A549 (cell line): ENCODE data around the gene NHLRC2. TPM values are rescaled to one million over a fixed set of nuclear protein-coding genes. Genes with fewer than 3 reads are reported as not detected.

Source experiments
- ATAC-seq, 2 experiments: fragments of 200-7000 bp in 1 of 2; fragments of >200 bp in 1 of 2; cut with Nextera tagmentation in 1 of 2; cut with Tn5 transposase in 1 of 2; 3 replicates each; pipeline versions ENCODE4 v1.8.0 to v1.9.1; 2018 to 2020; ENCODE audit warnings: mild to moderate bottlenecking in 1 of 2, moderate library complexity in 1 of 2
- CTCF ChIA-PET: fragments of 300-600 bp; sonication (Branson Sonifier 250); formaldehyde crosslinking; extraction: SDS; loops from one replicate; lab custom pipeline; 2021; ENCODE audit warnings: antibody characterized with exemption, inconsistent platforms; lab: Yijun Ruan, JAX
- POLR2A ChIA-PET: fragments of 350-600 bp; formaldehyde crosslinking; extraction: SDS; loops from one replicate; lab custom pipeline; 2021; ENCODE audit warnings: antibody characterized with exemption, inconsistent platforms; lab: Yijun Ruan, JAX
- DNase-seq, 2 experiments: peaks; one replicate each; pipeline versions ENCODE4 v3.0.0 to v3.0.0-alpha.2; 2011 to 2016; ENCODE audit warnings: low read depth in 1 of 2, low spot score in 1 of 2
- FAIRE-seq: peaks from 2 replicates; lab custom pipeline; 2011; peaks lifted over from hg19 to GRCh38; lab: Jason Lieb, UNC
- H3K27ac ChIP-seq, 2 experiments: fragments of >200 bp; sonication (Bioruptor Twin); formaldehyde crosslinking; 3 replicates each; pipeline ENCODE4 v1.5.1; 2016 to 2017
- H3K4me1 ChIP-seq: fragments of >200 bp; sonication (Bioruptor Twin); formaldehyde crosslinking; 3 replicates; pipeline ENCODE4 v1.6.1; 2016
- H3K4me2 ChIP-seq: fragments of >200 bp; sonication (Bioruptor Twin); formaldehyde crosslinking; 3 replicates; pipeline ENCODE4 v1.6.1; 2016
- H3K4me3 ChIP-seq: fragments of >200 bp; sonication (Bioruptor Twin); formaldehyde crosslinking; 3 replicates; pipeline ENCODE4 v1.5.1; 2016
- H3K9me3 ChIP-seq: fragments of >200 bp; sonication (Bioruptor Twin); formaldehyde crosslinking; 3 replicates; pipeline ENCODE4 v1.6.1; 2016
- BHLHE40 ChIP-seq: IDR thresholded peaks from 2 replicates; pipeline ENCODE4 v1.6.1; 2012; ENCODE audit warnings: low read depth, low read length, inconsistent platforms
- CBX8 ChIP-seq: fragments of 200-600 bp; sonication (generic); IDR thresholded peaks from 2 replicates; pipeline ENCODE4 v1.6.1; 2016
- CEBPB ChIP-seq, 2 experiments: fragments of >200 bp in 1 of 2; sonication (Bioruptor Twin) in 1 of 2; formaldehyde crosslinking in 1 of 2; IDR thresholded peaks; 2 replicates each; pipeline ENCODE4 v1.6.1; 2012 to 2016
- CHD2 ChIP-seq: fragments of 150-350 bp; IDR thresholded peaks from 2 replicates; pipeline ENCODE4 v1.6.1; 2014; ENCODE audit warnings: low read length; ENCODE audit not compliant: partially characterized antibody
- CHD4 ChIP-seq: fragments of 200-600 bp; sonication (generic); IDR thresholded peaks from 2 replicates; pipeline ENCODE4 v1.6.1; 2016; ENCODE audit warnings: antibody characterized with exemption, mild to moderate bottlenecking, borderline replicate concordance
- EHMT2 ChIP-seq: fragments of 200-600 bp; sonication (generic); IDR thresholded peaks from 2 replicates; pipeline ENCODE4 v1.6.1; 2016; ENCODE audit warnings: antibody characterized with exemption, low read depth, mild to moderate bottlenecking, moderate library complexity
- ESRRA ChIP-seq: fragments of 150-350 bp; IDR thresholded peaks from 2 replicates; pipeline ENCODE4 v1.6.1; 2014; ENCODE audit warnings: mild to moderate bottlenecking, low read length, borderline replicate concordance
- FOSB ChIP-seq: fragments of 250-450 bp; sonication (Bioruptor Pico); IDR thresholded peaks from 2 replicates; pipeline ENCODE4 v1.5.0; 2020; ENCODE audit warnings: mild to moderate bottlenecking, moderate library complexity
- FOSL2 ChIP-seq, 2 experiments: fragments of 450-650 bp in 1 of 2; fragments of >200 bp in 1 of 2; sonication (Bioruptor Twin) in 1 of 2; formaldehyde crosslinking; IDR thresholded peaks; 2 replicates each; pipeline versions ENCODE4 v1.5.0 to v1.6.1; 2016 to 2020; ENCODE audit warnings: mild to moderate bottlenecking in 1 of 2, moderate library complexity in 1 of 2
- FOXS1 ChIP-seq: fragments of 250-450 bp; sonication (Bioruptor Pico); IDR thresholded peaks from 2 replicates; pipeline ENCODE4 v1.5.0; 2020; ENCODE audit warnings: mild to moderate bottlenecking, moderate library complexity
- HEYL ChIP-seq: fragments of 250-450 bp; sonication (Bioruptor Pico); IDR thresholded peaks from 2 replicates; pipeline ENCODE4 v1.8.0; 2021; ENCODE audit warnings: mild to moderate bottlenecking, moderate library complexity
- HOXB13 ChIP-seq: fragments of 250-450 bp; sonication (Bioruptor Pico); IDR thresholded peaks from 2 replicates; pipeline ENCODE4 v1.5.0; 2020; ENCODE audit warnings: low read depth, mild to moderate bottlenecking, moderate library complexity
- HOXB5 ChIP-seq: fragments of 250-450 bp; sonication (Bioruptor Pico); IDR thresholded peaks from 2 replicates; pipeline ENCODE4 v1.5.0; 2020; ENCODE audit warnings: mild to moderate bottlenecking, moderate library complexity
- JUN ChIP-seq, 2 experiments: fragments of >200 bp; sonication (Bioruptor Twin); formaldehyde crosslinking; IDR thresholded peaks; 2 replicates in 1 of 2; 3 replicates in 1 of 2; pipeline ENCODE4 v1.6.1; 2016 to 2017
- KDM5A ChIP-seq: fragments of 200-600 bp; sonication (generic); IDR thresholded peaks from 2 replicates; pipeline ENCODE4 v1.6.1; 2016; ENCODE audit warnings: antibody characterized with exemption, mild to moderate bottlenecking
- MAFK ChIP-seq: fragments of 450-650 bp; IDR thresholded peaks from 2 replicates; pipeline ENCODE4 v1.6.1; 2014; ENCODE audit not compliant: partially characterized antibody
- MYC ChIP-seq: IDR thresholded peaks from 2 replicates; pipeline ENCODE4 v1.6.1; 2012; ENCODE audit warnings: mild to moderate bottlenecking, inconsistent platforms, low read length, improper control_type of control experiment, borderline replicate concordance
- NFE2L2 ChIP-seq: fragments of 150-350 bp; conservative IDR thresholded peaks from 2 replicates; pipeline ENCODE4 v1.6.1; 2014; ENCODE audit warnings: low read length
- NR3C1 ChIP-seq: fragments of >200 bp; sonication (Bioruptor Twin); formaldehyde crosslinking; IDR thresholded peaks from 3 replicates; pipeline ENCODE4 v1.6.1; 2017
- PHF8 ChIP-seq: fragments of 200-600 bp; sonication (generic); IDR thresholded peaks from 2 replicates; pipeline ENCODE4 v1.6.1; 2016; ENCODE audit warnings: low read depth, mild to moderate bottlenecking, antibody characterized with exemption, moderate library complexity, borderline replicate concordance
- POLR2A ChIP-seq: IDR thresholded peaks from 2 replicates; pipeline ENCODE4 v1.6.1; 2012; ENCODE audit warnings: mild to moderate bottlenecking, low read length
- RCOR1 ChIP-seq: fragments of 150-350 bp; IDR thresholded peaks from 2 replicates; pipeline ENCODE4 v1.6.1; 2014; ENCODE audit warnings: antibody characterized with exemption, low read length, low read depth
- RNF2 ChIP-seq: fragments of 200-600 bp; sonication (generic); IDR thresholded peaks from 2 replicates; pipeline ENCODE4 v1.6.1; 2016; ENCODE audit warnings: low read depth, mild to moderate bottlenecking, antibody characterized with exemption, moderate library complexity, borderline replicate concordance
- SMC3 ChIP-seq: fragments of >200 bp; sonication (Bioruptor Twin); formaldehyde crosslinking; IDR thresholded peaks from 3 replicates; pipeline ENCODE4 v1.6.1; 2018; ENCODE audit warnings: inconsistent platforms
- TFCP2L1 ChIP-seq: fragments of 250-450 bp; sonication (Bioruptor Pico); IDR thresholded peaks from 2 replicates; pipeline ENCODE4 v1.5.0; 2021; ENCODE audit warnings: mild to moderate bottlenecking
- ZFP36 ChIP-seq: fragments of 450-650 bp; IDR thresholded peaks from 2 replicates; pipeline ENCODE4 v1.6.1; 2014; ENCODE audit warnings: borderline replicate concordance; ENCODE audit not compliant: partially characterized antibody
- ZNF302 ChIP-seq: fragments of 250-450 bp; sonication (Bioruptor Pico); IDR thresholded peaks from 2 replicates; pipeline ENCODE4 v1.9.0; 2021; ENCODE audit warnings: inconsistent platforms, mild to moderate bottlenecking, moderate library complexity
- WGBS: methylation state at CpG from one replicate; pipeline ENCODE4 v1.1.6; 2017; ENCODE audit errors: missing lambda C conversion rate; 5-methylcytosine and 5-hydroxymethylcytosine counted together
- polyA plus RNA-seq, 4 experiments: library from polyadenylated mRNA; depleted of rRNA in 3 of 4; stranded (reverse); fragments of >200 nt; fragmentation: RNase III in 1 of 4; extraction: RNeasy Plus Mini Kit Qiagen cat#74134 plus additional on column Dnase treatment in 1 of 4; gene quantifications; 2 replicates in 3 of 4; 3 replicates in 1 of 4; pipeline ENCODE4 v1.2.3, GENCODE V29; 2011 to 2017
- TF ChIP-seq, protein P1 (sequence below): IDR thresholded peaks from 2 replicates; pipeline ENCODE4 v1.6.1; 2012
- TF ChIP-seq, protein P2 (sequence below): IDR thresholded peaks from 2 replicates; pipeline ENCODE4 v1.6.1; 2012; ENCODE audit warnings: low read depth, borderline replicate concordance
- TF ChIP-seq, protein P3 (sequence below): fragments of 150-350 bp; IDR thresholded peaks from 2 replicates; pipeline ENCODE4 v1.6.1; 2014; ENCODE audit warnings: low read depth, mild to moderate bottlenecking, low read length
- TF ChIP-seq, protein P4 (sequence below): fragments of 250-450 bp; sonication (Bioruptor Pico); IDR thresholded peaks from 2 replicates; pipeline ENCODE4 v1.5.0; 2021; ENCODE audit warnings: mild to moderate bottlenecking, moderate library complexity, borderline replicate concordance

NHLRC2 gene
- polyA plus RNA-seq, 2 of the 4 experiments (the other 2 are of a cell fraction): 4.9 to 17.3 TPM

- FAIRE-seq: no peak
- POLR2A ChIA-PET: no interaction called here
- H3K4me1 ChIP-seq: peaks cover 48% of the 10 kb centered on the region
- CTCF ChIA-PET: interaction anchor here (0.8 kb wide), 1 partner anchor 21 kb away, joined by 3 read pairs; no protein-coding TSS in a partner anchor
- DNase-seq: no peak
- no peaks in the 10 kb centered on the region for H3K9me3 ChIP-seq
- peak overlapping the region; percentile 87 for H3K4me2 ChIP-seq
- ATAC-seq: peak; percentile 36 to 48; a peak in 5 of 6 replicates
- H3K27ac ChIP-seq: peak overlapping the region; percentile 85 to 96
- peak overlapping the region; percentile 68 for H3K4me3 ChIP-seq
- WGBS: 8% methylated on average over 10 of the region's 10 CpGs
- no peak for TF ChIP-seq RNF2
- TF ChIP-seq ZFP36: no peak
- TF ChIP-seq MAFK: peak; percentile 61
- peak; percentile 47 for TF ChIP-seq NFE2L2
- TF ChIP-seq, protein P1, sequence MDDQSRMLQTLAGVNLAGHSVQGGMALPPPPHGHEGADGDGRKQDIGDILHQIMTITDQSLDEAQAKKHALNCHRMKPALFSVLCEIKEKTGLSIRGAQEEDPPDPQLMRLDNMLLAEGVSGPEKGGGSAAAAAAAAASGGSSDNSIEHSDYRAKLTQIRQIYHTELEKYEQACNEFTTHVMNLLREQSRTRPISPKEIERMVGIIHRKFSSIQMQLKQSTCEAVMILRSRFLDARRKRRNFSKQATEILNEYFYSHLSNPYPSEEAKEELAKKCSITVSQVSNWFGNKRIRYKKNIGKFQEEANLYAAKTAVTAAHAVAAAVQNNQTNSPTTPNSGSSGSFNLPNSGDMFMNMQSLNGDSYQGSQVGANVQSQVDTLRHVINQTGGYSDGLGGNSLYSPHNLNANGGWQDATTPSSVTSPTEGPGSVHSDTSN: no peak
- TF ChIP-seq CBX8: no peak
These were observed 866 bp upstream of the NHLRC2 start for GRCh38 chr10:113853578-113854012.

DNA sequence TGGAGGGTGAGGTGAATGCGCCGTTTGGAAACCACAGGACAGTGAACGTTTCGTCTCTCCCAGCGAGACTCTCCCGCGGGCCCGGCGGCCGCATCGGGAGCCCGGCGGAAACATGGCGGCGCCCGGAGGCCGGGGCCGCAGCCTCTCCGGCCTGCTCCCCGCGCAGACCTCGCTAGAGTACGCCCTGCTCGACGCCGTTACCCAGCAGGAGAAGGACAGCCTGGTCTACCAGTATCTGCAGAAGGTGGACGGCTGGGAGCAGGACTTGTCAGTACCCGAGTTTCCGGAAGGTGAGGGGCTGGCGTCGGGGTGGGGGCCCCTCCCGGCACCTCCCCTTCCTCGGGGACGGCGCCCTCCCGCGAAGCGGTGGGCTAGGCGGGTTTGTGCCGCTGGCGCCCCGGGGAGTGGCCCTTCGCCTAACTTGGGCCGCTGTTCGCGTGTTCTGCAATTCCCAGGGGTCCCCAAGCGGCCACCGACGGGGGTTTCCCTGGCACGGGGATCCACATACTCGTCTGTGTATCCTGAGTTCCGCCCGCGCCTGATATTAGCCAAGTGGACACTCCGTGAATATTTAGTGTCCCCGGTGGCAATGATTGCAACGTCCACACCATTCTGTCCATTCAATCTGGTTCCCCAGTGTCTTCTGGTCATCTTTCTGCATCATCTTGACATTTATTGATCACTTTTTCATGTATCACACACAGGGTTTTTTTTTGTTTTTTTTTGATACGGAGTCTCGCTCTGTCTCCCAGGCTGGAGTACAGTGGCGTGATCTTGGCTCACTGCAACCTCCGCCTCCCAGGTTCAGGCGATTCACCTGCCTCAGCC is 514 bp downstream of the NHLRC2 start:
- under 1% methylated on average over 44 of the region's 62 CpGs for WGBS
- H3K4me3 ChIP-seq: peak overlapping the region; percentile 68
- FAIRE-seq: no peak

DNA sequence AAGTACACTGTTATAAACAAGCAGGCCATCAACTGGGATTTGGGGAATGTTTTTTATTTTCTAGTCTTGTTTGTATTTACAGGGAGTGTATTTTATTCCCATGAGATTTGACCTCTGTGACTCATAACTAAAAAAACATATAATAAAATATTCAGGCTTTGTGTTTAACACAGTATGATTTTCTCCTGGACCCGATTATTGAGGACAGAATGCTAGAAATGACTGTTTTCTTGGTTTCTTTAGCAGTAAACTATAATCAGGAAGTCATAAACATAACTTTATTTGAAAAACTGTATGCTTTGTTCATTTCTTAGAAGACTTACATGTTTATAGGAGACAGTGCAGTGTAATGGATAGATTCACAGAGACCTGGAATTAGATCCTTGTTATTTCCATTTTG is 2.1 kb downstream of the NHLRC2 start:
- Histone ChIP-seq H3K27ac (peak overlapping the region in 1 of 2 experiments; percentile 85; a peak in 1 of 6 replicates), H3K9me3 (no peaks in the 10 kb centered on the region), H3K4me1 (peaks cover 43% of the 10 kb centered on the region), H3K4me3 (peak overlapping the region; percentile 68), H3K4me2 (peak overlapping the region; percentile 96)
- DNase-seq: no peak
- ChIA-PET CTCF (no interaction called here), POLR2A (no interaction called here)
- FAIRE-seq: no peak
- ATAC-seq: no peak
- 31% methylated on average over 1 of the region's 1 CpG for WGBS
- TF ChIP-seq, protein P2, sequence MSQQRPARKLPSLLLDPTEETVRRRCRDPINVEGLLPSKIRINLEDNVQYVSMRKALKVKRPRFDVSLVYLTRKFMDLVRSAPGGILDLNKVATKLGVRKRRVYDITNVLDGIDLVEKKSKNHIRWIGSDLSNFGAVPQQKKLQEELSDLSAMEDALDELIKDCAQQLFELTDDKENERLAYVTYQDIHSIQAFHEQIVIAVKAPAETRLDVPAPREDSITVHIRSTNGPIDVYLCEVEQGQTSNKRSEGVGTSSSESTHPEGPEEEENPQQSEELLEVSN: no peak
- TF ChIP-seq FOXS1 (no peak), HEYL (CRISPR knock-in tag) (no peak), FOSB (CRISPR knock-in tag) (no peak), RNF2 (no peak), RCOR1 (no peak), KDM5A (no peak), BHLHE40 (no peak), CHD4 (no peak), SMC3 (no peak), EHMT2 (no peak)
- TF ChIP-seq, protein P3, sequence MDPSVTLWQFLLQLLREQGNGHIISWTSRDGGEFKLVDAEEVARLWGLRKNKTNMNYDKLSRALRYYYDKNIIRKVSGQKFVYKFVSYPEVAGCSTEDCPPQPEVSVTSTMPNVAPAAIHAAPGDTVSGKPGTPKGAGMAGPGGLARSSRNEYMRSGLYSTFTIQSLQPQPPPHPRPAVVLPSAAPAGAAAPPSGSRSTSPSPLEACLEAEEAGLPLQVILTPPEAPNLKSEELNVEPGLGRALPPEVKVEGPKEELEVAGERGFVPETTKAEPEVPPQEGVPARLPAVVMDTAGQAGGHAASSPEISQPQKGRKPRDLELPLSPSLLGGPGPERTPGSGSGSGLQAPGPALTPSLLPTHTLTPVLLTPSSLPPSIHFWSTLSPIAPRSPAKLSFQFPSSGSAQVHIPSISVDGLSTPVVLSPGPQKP: no peak

More for the DNA sequence above, 514 bp downstream of the NHLRC2 start:
- POLR2A ChIA-PET: no interaction called here
- peak; percentile 74 for TF ChIP-seq POLR2A
- peak; percentile 67 to 71; a peak in 3 of 5 replicates for TF ChIP-seq JUN (IDR thresholded peaks at IDR 0.05)
- TF ChIP-seq ESRRA: no peak
- TF ChIP-seq KDM5A: peak; percentile 23; the same call in 1 of the 2 replicates
- TF ChIP-seq MYC: peak; percentile 26; the same call in 1 of the 2 replicates
- TF ChIP-seq CHD2: peak; percentile 25
- TF ChIP-seq ZNF302: no peak
- TF ChIP-seq CEBPB (IDR thresholded peaks at IDR 0.05): 0 out of 4 replicates have a peak, but pooled peaks of 1 of the 2 experiments have one; percentile 4
- TF ChIP-seq, protein P1: 0 out of 2 replicates have a peak, but pooled peaks have one; percentile 29
- TF ChIP-seq TFCP2L1 (CRISPR knock-in tag): 0 out of 2 replicates have a peak, but pooled peaks have one; percentile 30
- TF ChIP-seq PHF8: peak; percentile 97
- no peak for TF ChIP-seq ZFP36
- peak; percentile 69; the same call in 1 of the 2 replicates for TF ChIP-seq HOXB5 (CRISPR knock-in tag)
- TF ChIP-seq FOSB (CRISPR knock-in tag): no peak
- TF ChIP-seq RNF2: no peak
- no peak for TF ChIP-seq FOSL2 (IDR thresholded peaks at IDR 0.05)
- TF ChIP-seq FOSL2 (CRISPR knock-in tag; IDR thresholded peaks at IDR 0.05): 0 out of 2 replicates have a peak, but pooled peaks have one; percentile 12
- TF ChIP-seq, protein P4, sequence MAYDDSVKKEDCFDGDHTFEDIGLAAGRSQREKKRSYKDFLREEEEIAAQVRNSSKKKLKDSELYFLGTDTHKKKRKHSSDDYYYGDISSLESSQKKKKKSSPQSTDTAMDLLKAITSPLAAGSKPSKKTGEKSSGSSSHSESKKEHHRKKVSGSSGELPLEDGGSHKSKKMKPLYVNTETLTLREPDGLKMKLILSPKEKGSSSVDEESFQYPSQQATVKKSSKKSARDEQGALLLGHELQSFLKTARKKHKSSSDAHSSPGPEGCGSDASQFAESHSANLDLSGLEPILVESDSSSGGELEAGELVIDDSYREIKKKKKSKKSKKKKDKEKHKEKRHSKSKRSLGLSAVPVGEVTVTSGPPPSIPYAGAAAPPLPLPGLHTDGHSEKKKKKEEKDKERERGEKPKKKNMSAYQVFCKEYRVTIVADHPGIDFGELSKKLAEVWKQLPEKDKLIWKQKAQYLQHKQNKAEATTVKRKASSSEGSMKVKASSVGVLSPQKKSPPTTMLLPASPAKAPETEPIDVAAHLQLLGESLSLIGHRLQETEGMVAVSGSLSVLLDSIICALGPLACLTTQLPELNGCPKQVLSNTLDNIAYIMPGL (CRISPR knock-in tag): peak; percentile 84; the same call in 1 of the 2 replicates
- TF ChIP-seq HOXB13 (CRISPR knock-in tag): no peak
- TF ChIP-seq NR3C1: no peak
- CTCF ChIA-PET: no interaction called here
- DNase-seq (peak; percentile 62 to 72), ATAC-seq (peak; percentile 86 to 87)
- Histone ChIP-seq H3K9me3 (no peaks in the 10 kb centered on the region), H3K27ac (peak overlapping the region; percentile 85 to 96), H3K4me1 (peaks cover 50% of the 10 kb centered on the region), H3K4me2 (peak overlapping the region; percentile 96)
